AG09309 (cell line): ENCODE measurements around the gene ANKIB1.
"Not testable (repeated sequence)": the region's sequence is repeated elsewhere in the genome, so short reads cannot be mapped to it uniquely, and the experiment has no call there.

Experiments
- DNase-seq: peaks from one replicate; pipeline ENCODE4 v3.0.0-alpha.2; 2010; ENCODE audit warnings: low read depth
- H3K4me3 ChIP-seq: 2 replicates; pipeline ENCODE4 v1.5.1; 2011; ENCODE audit warnings: mild to moderate bottlenecking, low read depth, low read length, moderate library complexity; ENCODE audit not compliant: control insufficient read depth
- TF ChIP-seq, protein P1 (sequence below): IDR thresholded peaks from 2 replicates; pipeline ENCODE4 v1.5.1; 2011; ENCODE audit warnings: mild to moderate bottlenecking, low read depth, low read length, inconsistent platforms; ENCODE audit not compliant: insufficient read depth, control insufficient read depth; ENCODE audit errors: missing control alignments

ANKIB1 gene

DNA sequence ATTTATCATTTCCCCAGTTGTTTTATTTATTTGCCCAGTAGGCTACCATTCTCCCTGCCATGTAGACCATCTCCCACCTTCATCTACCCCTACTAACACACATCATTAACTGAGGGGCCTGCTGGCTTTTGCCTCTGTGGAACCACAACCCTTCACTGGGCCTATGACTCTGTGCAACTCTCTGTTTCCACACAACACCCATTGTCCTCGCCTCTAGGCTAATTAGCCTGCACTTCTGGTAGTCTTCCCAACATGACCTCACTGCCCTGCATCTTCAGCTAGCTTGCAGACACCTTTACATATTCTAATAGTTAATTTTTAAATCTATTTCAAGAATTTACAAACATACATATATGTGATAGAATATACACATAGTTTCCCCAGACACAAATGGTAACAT, 7.5 kb downstream of the ANKIB1 start:
- DNase-seq, result no peak
- TF ChIP-seq, protein P1, sequence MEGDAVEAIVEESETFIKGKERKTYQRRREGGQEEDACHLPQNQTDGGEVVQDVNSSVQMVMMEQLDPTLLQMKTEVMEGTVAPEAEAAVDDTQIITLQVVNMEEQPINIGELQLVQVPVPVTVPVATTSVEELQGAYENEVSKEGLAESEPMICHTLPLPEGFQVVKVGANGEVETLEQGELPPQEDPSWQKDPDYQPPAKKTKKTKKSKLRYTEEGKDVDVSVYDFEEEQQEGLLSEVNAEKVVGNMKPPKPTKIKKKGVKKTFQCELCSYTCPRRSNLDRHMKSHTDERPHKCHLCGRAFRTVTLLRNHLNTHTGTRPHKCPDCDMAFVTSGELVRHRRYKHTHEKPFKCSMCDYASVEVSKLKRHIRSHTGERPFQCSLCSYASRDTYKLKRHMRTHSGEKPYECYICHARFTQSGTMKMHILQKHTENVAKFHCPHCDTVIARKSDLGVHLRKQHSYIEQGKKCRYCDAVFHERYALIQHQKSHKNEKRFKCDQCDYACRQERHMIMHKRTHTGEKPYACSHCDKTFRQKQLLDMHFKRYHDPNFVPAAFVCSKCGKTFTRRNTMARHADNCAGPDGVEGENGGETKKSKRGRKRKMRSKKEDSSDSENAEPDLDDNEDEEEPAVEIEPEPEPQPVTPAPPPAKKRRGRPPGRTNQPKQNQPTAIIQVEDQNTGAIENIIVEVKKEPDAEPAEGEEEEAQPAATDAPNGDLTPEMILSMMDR, result no peak
- H3K4me3 ChIP-seq, result no peak overlapping the region

DNA sequence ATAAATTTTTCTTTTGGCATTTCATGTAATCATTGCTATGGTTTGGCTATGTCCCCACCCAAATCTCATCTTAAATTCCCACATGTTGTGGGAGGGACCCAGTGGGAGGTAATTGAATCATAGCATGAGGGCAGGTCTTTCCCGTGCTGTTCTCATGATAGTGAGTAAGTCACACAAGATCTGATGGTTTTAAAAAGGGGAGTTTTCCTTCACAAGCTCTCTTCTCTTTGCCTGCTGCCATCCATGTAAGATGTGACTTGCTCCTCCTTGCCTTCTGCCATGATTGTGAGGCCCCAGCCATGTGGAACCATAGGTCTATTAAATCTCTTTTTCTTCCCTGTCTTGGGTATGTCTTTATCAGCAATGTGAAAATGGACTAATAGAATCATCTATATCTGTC, 9.0 kb downstream of the ANKIB1 start:
- not testable (repeated sequence) for H3K4me3 ChIP-seq, DNase-seq

DNA sequence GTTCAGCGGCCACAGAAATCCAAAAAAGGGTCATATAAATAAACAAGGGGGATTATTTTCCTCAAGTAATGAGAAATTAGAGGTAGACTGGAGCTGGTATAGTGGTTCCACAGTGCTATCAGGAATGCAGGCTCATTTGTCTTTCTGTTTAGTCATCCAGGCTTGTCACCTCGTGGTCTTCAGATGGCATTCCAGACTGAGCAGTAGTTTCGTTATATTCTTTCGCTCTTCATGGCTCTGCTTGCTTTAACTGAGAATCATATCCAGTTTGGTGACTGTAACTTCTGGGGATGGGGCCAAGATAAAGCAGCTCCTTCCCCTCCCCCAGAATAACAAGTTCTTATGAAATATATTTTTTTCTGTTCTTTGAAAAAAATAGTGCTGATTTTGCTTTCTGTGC, 9.5 kb downstream of the ANKIB1 start:
- DNase-seq, result peak; percentile 66
- TF ChIP-seq, protein P1, result no peak
- no peak overlapping the region for H3K4me3 ChIP-seq

DNA sequence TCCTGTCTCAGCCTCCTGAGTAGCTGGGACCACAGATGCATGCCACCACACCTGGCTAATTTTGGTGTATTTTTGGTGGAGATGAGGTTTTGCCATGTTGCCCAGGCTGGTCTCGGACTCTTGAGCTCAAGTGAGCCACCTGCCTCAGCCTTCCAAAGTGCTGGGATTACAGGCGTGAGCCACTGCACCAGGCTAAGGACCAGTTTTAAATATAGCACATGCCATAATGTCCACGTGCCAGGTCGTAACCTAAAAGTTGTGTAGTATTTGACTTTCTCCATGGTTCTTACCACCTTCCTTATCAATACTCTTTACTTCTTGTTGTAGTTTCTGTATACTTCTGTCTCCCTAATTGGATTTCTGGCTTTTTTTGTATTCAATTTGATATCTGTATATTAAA, 13.3 kb downstream of the ANKIB1 start:
- no peak for DNase-seq
- H3K4me3 ChIP-seq, result no peak overlapping the region
- TF ChIP-seq, protein P1, result no peak

DNA sequence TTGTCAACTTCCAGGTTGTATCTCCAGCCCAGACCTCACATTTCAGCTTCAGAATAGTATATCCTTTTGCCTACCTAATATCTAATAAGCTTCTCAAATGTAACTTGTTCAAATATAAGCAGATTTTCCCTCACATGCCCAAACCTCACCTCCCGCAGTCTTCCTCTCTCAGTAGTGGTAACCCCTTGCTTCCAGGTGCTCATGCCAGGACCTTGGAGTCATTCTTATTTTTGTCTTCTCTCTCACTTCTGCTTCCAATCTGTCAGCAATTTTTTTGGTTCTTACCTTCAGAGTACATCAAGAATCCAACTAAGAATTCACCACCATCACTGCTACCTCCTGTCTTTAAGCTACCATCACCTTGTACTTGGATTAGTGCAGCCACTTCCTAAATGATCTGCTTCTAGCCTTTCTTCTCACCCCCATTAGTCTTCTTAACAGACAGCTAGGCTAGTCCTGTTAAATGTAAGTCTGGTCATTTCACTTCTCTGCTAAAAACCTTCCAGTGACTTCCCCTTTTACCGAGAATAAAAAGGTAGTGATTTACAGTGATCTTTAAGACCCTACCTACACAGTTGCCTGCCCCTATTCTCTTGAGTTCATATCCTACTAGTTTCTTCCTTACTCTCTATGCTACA, 14.0 kb downstream of the ANKIB1 start:
- no peak for DNase-seq
- TF ChIP-seq, protein P1, result no peak
- no peak overlapping the region for H3K4me3 ChIP-seq

DNA sequence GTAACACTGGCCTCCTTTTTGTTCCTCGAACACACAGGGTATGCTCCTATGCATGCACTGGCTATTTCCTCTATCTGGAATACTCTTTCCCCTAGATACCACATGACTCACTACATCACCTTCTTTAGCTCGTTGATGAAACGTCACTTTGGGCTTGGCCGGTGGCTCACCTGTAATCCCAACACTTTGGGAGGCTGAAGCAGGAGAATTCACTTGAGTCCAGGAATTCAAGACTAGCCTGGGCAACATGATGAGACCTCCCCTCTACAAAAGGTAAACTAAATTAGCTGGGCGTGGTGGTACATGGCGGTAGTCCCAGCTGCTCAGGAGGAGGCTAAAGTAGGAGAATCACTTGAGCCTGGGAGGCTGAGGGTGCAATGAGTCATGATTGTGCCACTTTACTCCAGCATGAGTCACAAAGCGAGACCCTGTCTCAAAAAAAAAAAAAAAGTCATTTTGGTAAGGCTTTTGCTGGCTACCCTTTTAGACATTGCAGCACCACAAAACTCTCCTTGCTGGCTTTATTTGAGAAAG, 14.5 kb downstream of the ANKIB1 start:
- TF ChIP-seq, protein P1, result no peak
- DNase-seq, result no peak
- no peak overlapping the region for H3K4me3 ChIP-seq

DNA sequence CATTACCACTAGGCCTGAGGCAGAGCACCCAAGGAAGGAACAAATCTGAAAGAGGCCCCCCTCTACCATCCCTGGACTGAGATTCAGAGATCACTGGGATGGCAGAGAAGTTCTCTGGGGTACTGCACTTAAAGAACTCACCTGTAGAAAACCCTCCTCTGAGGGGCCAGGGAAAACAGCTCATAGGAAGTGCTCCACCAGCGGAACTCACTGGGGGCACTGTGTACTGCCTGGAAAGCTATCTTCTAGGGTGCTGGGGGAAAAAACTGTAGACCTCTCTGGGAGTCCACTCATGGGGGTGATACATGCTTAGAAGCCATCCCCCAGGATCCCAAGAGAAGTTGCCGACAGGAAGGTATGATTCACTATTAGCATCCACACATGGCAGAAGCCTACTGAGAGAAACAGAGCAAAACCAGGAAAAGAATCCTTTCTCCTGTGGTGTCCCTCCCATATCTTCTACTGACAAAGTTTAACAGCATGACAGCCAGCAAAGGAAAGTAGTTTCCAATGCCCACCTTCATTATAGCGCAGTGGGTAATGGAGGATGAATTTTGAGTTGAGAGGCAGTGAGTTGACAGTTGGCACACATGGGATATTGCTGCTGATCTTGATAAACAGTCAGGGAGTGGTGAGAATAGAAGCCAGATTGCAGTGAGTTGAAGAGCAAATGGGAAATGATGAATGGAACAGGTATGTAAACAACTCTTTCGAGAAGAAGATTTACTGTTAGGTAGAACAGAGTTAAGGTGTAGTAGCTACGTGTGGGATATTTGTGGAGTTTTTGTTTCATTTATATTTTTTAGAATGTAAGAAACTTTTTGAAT, 20.9 kb downstream of the ANKIB1 start:
- H3K4me3 ChIP-seq, result no peak overlapping the region
- no peak for DNase-seq
- TF ChIP-seq, protein P1, result no peak
